ENCODE data around the gene SPSB3. TPM values are rescaled to one million over a fixed set of nuclear protein-coding genes. Genes with fewer than 3 reads are reported as not detected.

Gene SPSB3
- 14.4 to 25.2 TPM (median 23.1 TPM) in 5 replicates for total RNA-seq (2022; extraction: Qiagen RNA extraction)

DNA sequence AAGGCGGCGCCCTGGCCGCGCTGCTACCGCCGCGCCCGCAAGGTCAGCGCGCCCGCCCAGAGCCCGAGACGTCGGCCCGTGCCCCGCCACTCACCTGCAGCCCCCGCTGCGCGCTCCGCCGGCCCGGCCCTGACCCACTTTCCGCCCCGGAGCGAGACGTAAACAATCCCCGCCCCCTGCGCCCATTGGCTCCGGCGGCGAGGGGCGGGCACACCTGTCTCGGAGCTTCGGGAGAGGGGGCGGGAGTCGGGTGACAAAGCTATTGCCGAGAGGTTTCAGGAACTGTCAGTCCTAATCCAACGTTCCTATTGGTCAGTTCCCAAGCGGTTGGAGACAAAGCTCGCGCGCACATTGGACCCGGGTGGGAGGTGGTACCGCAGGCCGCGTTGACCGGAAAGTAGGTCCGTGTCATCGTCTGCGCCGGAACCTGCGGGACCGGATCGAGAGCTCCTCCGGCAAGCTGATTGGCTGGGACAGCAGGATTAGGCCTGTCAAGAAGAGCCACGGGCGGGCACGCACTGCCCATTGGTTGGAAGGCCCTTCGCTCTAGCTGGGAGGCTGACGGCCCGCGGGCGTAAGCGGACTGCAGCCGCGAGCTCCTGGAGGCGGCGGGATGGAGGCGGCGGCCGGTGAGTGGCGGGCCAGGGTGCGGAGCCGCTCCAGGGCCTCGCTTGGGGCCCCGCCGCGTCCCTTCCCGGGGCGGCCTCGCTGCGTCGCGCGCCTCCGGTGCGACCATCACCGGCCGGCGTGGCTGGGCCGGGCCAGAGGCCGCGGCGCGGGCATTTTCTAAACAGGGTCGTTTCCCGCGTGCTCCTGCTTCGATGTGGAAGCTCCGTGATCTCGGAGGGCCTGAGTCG, at the start of gene SPSB3, which contains the start of gene NUBP2:
Gene SPSB3 (minus strand): TSS at position 164 of the 857 bp plus-strand sequence. CDS start 1,088 bp downstream, outside the sequence.
Gene NUBP2 (plus strand): TSS at position 553 of the 857 bp plus-strand sequence. CDS start 61 bp downstream, at position 614.

DNA sequence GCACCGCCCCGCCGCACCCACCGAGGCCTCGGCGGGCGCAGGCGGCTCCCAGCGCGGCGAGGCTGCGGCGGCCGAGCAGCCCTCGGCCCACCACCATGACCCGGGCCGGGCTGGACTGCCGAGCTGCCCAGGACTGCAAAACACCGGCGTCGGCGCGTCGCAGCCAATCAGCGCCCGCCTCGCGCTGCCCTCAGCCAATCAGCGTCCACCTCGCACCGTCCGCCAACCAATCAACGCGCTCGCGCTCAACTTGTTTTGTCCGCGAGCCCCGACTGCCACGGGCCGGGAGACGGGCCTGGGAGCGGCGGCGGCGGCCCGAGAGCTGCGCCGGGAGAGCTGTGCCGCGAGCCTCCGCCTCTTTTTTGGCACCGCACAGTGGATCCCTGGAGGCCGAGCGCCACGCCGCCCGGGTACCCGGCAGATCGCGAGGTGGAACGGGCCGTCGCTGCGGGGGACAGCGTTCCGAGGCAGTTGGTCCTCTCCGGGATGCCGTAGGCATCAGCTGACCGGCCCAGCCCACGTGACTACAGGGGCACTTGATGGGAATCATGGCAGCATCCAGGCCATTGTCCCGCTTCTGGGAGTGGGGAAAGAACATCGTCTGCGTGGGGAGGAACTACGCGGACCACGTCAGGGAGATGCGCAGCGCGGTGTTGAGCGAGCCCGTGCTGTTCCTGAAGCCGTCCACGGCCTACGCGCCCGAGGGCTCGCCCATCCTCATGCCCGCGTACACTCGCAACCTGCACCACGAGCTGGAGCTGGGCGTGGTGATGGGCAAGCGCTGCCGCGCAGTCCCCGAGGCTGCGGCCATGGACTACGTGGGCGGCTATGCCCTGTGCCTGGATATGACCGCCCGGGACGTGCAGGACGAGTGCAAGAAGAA, 44.6 kb upstream of the SPSB3 start, which contains the start of the genes FAHD1 and HAGH:
Gene FAHD1 (plus strand): TSS at position 516 of the 883 bp plus-strand sequence. CDS start 33 bp downstream, at position 549.
Gene HAGH (minus strand): TSS at position 135 of the 883 bp plus-strand sequence. CDS start 38 bp downstream, at position 97.

DNA sequence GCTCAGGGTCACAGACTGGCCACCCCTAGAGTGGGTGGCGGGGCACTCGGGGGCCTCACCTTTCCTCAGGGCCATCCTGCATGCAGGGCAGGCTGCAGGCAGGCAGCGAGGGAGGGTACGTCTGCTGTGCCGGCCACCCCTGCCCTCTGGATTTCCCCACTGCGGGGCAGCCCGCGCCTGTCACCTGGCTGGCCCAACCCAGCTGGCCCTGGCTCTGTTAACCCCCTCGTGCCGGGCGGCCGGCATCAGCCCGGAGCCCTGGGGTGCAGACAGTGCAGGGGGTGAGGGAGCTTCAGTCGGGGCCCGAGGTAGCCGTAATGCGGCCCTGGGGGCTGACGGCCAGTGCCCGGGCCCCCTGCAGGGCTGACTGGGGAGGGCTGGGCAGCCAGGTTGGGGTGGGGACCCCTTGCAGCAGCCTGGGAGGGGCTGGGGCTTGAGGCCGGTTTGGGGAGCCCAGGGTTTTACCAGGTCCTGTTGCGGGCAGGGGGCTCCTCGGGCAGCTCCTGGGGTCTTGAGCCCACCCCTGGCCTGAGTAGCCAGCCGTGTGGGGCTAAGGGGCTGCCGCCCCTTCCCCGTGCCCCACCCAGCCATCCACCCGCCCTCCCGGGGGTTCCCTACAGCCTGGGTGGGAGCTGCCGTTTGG, 11.3 kb upstream of the SPSB3 start, which contains the start of gene IGFALS:
Gene IGFALS (minus strand): TSS at position 128 of the 643 bp plus-strand sequence. CDS start 53 bp downstream, at position 75.

DNA sequence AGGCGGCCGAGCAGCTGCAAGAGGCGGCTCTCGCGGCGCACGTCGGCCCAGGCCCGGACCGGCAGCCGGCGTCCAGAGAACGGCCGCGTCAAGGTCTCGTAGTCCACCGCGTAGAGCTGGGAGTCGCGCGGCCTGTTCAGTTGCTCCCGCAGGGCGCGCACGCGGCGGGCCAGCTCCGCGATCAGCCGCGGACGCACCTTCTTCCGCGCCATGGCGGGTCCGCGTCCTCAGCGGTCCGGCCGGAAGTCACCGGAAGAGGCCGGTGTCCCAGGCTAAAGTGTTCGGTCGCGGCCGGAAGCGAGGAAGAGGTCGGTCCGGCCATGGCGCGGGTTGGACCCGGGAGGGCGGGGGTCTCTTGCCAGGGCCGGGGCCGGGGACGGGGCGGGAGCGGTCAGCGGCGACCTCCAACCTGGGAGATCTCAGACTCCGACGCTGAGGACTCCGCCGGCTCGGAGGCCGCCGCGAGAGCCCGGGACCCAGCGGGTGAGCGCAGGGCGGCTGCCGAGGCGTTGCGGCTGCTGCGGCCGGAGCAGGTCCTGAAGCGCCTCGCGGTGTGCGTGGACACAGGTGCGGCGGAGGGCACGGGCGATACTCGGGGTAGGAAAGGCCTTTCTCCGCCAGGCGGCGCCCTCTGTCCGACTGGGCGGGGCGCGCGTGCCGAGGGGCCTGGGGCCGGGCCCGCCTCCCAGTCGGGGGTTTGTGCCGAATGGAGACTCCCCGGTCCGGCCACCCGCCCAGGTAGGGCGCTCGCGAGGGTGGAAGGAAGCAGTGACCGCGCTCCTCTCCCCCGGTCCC, 9.3 kb downstream of the SPSB3 start, which contains the start of gene MRPS34:
Gene MRPS34 (minus strand): TSS at position 227 of the 795 bp plus-strand sequence. CDS start 15 bp downstream, at position 212.

DNA sequence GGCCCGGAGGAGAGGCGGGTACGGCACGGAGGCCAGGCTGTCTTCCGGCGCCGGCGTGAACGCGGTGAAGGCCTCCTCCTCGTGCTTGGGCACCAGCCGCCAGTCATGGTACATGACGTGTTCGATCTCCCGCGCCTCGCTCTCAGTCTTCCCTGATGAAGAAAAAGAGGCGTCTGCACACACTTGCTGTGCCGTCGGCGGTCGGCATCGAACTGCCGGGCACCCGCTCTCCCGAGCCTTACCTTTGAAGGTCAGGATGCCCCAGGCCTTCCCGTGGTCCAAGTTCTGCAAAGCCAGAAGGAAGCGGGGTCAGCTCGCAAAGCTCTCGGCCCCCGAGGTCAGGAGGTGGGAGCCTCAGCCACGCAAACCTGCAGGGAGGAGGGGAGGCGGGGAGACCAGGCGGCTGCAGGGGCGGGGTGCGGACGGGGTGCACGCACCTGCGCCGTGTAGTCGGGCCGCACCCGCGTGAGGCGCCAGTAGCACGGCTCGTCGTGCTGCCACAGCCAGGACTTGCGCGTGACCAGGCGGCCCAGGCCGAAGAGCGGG, 9.9 kb downstream of the SPSB3 start, which contains the start of gene EME2:
Gene EME2 (plus strand): TSS at position 449 of the 546 bp plus-strand sequence. CDS start 418 bp downstream, outside the sequence.

DNA sequence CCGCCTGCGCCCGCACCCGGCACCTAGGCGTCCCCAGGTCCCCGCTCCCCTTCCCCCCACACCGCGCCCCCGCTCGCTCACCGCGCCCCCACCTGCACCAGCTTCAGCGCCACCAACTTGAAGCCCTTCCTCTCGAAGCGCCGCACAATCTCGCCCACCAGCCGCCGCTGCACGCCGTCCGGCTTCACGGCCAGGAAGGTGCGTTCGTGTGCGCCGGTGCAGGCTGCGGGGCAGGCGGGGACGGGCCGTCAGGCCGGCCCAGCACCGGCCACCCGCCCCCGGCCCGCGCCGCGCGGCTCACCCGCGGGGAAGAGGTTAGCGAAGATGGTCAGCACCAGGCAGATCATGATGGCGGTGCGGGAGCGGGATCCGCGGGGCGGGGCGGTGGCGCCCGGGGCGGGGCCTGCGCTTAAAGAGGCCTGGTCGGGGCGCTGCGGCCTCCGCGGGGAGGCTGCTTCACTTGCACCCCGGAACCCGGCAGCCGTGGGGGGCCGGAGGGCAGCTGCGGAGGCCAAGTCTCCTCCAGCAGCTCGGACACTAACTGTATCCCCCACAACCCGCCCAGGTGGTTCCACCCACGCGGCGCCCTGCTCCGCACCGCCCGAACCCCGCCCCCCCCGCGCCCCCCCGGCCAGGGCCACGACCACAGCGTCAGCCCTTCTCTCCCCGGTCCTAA, 11.0 kb downstream of the SPSB3 start, which contains the start of gene NME3:
Gene NME3 (minus strand): TSS at position 356 of the 676 bp plus-strand sequence. CDS start 9 bp downstream, at position 347.

Other genes starting within 250 kb of the SPSB3 start
- 0.07 to 0.17 TPM (median 0.11 TPM) in 5 replicates for gene TMEM204, start 248.9 kb downstream of the SPSB3 start, total RNA-seq (2022; extraction: Qiagen RNA extraction)
- gene IFT140, start 170.5 kb downstream of the SPSB3 start, total RNA-seq (2022; extraction: Qiagen RNA extraction): 7.3 to 11.3 TPM (median 8.7 TPM) in 5 replicates
- 9.8 to 18.9 TPM (median 15.6 TPM) in 5 replicates for gene CRAMP1, start 170.2 kb downstream of the SPSB3 start, total RNA-seq (2022; extraction: Qiagen RNA extraction)
- 173 to 201 TPM (median 193 TPM) in 5 replicates for gene JPT2, start 104.3 kb downstream of the SPSB3 start, total RNA-seq (2022; extraction: Qiagen RNA extraction)
- 25.5 to 71.3 TPM (median 51.4 TPM) in 5 replicates for gene MAPK8IP3, start 76.4 kb downstream of the SPSB3 start, total RNA-seq (2022; extraction: Qiagen RNA extraction)
- 32.3 to 47.5 TPM (median 40.9 TPM) in 5 replicates for gene NME3, start 11.0 kb downstream of the SPSB3 start, total RNA-seq (2022; extraction: Qiagen RNA extraction)
- 4.2 to 10.4 TPM (median 8.9 TPM) in 5 replicates for gene EME2, start 9.8 kb downstream of the SPSB3 start, total RNA-seq (2022; extraction: Qiagen RNA extraction)
- 169 to 265 TPM (median 236 TPM) in 5 replicates for gene MRPS34, start 9.4 kb downstream of the SPSB3 start, total RNA-seq (2022; extraction: Qiagen RNA extraction)
- gene NUBP2, start 389 bp upstream of the SPSB3 start, total RNA-seq (2022; extraction: Qiagen RNA extraction): 52.6 to 79.7 TPM (median 76.6 TPM) in 5 replicates
- gene IGFALS, start 11.1 kb upstream of the SPSB3 start, total RNA-seq (2022; extraction: Qiagen RNA extraction): 0.05 to 0.13 TPM (median 0.05 TPM) in 3 of 5 replicates, not detected in the others
- 50.3 to 70.7 TPM (median 65.9 TPM) in 5 replicates for gene HAGH, start 44.3 kb upstream of the SPSB3 start, total RNA-seq (2022; extraction: Qiagen RNA extraction)
- 41.2 to 49.0 TPM (median 44.9 TPM) in 5 replicates for gene FAHD1, start 44.6 kb upstream of the SPSB3 start, total RNA-seq (2022; extraction: Qiagen RNA extraction)
- 1.0 to 1.7 TPM (median 1.3 TPM) in 5 replicates for gene MEIOB, start 89.6 kb upstream of the SPSB3 start, total RNA-seq (2022; extraction: Qiagen RNA extraction)
- gene HS3ST6, start 135.8 kb upstream of the SPSB3 start, total RNA-seq (2022; extraction: Qiagen RNA extraction): 1.2 to 1.9 TPM (median 1.6 TPM) in 5 replicates
- 32.7 to 40.4 TPM (median 38.3 TPM) in 5 replicates for gene MSRB1, start 160.6 kb upstream of the SPSB3 start, total RNA-seq (2022; extraction: Qiagen RNA extraction)
- gene RPL3L, start 172.1 kb upstream of the SPSB3 start, total RNA-seq (2022; extraction: Qiagen RNA extraction): 0.08 to 0.14 TPM in 2 of 5 replicates, not detected in the others
- 258 to 328 TPM (median 268 TPM) in 5 replicates for gene NDUFB10, start 177.0 kb upstream of the SPSB3 start, total RNA-seq (2022; extraction: Qiagen RNA extraction)
- 3,451 to 5,688 TPM (median 5,221 TPM) in 5 replicates for gene RPS2, start 182.3 kb upstream of the SPSB3 start, total RNA-seq (2022; extraction: Qiagen RNA extraction)
- gene RNF151, start 184.3 kb upstream of the SPSB3 start, total RNA-seq (2022; extraction: Qiagen RNA extraction): not detected in 5 replicates
- gene TBL3, start 189.5 kb upstream of the SPSB3 start, total RNA-seq (2022; extraction: Qiagen RNA extraction): 30.0 to 38.7 TPM (median 34.9 TPM) in 5 replicates
- 0.12 to 0.18 TPM (median 0.17 TPM) in 5 replicates for gene NOXO1, start 198.9 kb upstream of the SPSB3 start, total RNA-seq (2022; extraction: Qiagen RNA extraction)
- gene GFER, start 201.6 kb upstream of the SPSB3 start, total RNA-seq (2022; extraction: Qiagen RNA extraction): 26.9 to 43.1 TPM (median 39.8 TPM) in 5 replicates
- gene SYNGR3, start 207.4 kb upstream of the SPSB3 start, total RNA-seq (2022; extraction: Qiagen RNA extraction): 5.7 to 7.4 TPM (median 6.8 TPM) in 5 replicates
- 35.1 to 67.2 TPM (median 61.5 TPM) in 5 replicates for gene ZNF598, start 227.2 kb upstream of the SPSB3 start, total RNA-seq (2022; extraction: Qiagen RNA extraction)
- 0.79 to 1.2 TPM (median 1.0 TPM) in 5 replicates for gene NPW, start 237.2 kb upstream of the SPSB3 start, total RNA-seq (2022; extraction: Qiagen RNA extraction)
- 45.5 to 66.1 TPM (median 65.3 TPM) in 5 replicates for gene NHERF2, start 244.3 kb upstream of the SPSB3 start, total RNA-seq (2022; extraction: Qiagen RNA extraction)